GM19467 (cell line): ENCODE results near the gene BLID.

ENCODE experiments used
- ATAC-seq: cut with Tn5 transposase; IDR thresholded peaks from one replicate; pipeline ENCODE4 v1.9.1; 2021; ENCODE audit warnings: mild to moderate bottlenecking, moderate library complexity; ENCODE audit not compliant: unreplicated experiment

Gene BLID

DNA sequence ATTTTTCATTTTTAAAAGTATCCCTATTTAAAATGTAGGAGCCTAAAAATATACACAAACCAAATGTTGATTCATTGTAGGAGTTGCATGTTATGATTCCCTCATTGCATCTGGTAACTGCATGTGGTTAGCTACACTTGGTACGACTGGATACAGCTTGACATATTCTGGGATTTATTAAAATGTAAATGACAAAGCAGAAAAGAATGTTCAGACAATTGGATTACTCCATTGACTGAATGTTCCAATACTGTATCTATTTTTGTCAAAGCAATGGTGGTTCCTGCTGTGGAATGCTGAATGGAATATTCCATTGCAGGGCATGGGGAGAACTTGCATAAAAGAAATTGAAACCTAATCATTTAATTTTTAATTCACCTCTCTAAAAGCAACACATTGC is 30.8 kb downstream of the BLID start:
- ATAC-seq: no peak

DNA sequence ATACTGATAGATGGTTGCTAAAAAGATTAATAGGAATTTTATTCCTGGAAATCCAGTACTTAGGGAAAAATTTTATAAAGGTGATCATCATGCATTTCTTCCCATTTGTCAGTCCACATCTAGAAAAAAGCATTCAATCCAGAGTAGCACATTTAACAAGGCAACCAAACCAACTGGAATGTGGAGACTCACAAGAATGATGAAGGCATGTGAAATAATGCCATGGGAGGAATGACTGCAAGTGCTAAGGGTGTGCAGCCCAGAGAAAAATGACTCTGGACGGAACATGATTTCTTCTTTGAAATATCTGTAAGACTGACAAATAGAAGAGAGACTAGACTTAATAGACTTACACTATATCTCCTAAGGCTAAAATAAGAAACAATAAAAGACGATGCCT is 33.8 kb downstream of the BLID start:
- ATAC-seq: no peak

DNA sequence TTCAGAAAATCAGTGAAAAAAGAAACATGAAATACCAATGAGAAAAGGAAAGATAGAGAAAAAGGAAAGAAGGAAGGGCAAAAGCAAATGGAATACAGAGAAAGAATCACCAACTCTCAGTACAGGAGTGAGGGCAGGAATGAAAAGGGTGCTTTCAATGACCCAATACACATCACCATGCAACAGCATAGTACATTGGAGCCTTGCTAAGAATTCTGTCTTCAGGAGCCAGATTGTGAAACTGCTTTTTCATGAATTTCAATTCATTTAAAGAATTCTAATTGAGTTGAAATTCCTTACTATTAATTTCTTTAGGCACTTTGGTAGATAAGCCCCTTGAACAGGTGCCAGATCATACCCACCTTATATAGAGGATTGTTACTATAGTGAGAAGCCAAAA is 34.9 kb downstream of the BLID start:
- ATAC-seq: no peak

DNA sequence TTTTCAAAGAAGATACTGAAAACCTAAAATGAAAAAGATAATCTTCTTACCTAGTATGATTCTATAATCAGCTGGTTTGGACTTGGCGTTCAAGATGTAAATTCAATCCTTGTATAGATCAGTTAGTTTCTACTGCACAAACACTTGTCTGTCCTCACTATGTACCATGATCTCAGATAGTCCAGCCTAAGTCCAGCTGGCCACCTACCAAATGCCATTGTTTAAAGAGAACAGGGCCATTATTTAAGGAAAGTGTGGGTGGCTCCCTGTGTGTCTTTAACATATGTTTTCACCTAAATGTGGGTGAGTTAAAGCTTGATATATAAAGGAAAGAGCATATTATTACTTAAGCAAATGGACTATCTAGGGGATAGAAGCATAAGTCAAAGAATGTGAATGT is 38.6 kb downstream of the BLID start:
- ATAC-seq: no peak

DNA sequence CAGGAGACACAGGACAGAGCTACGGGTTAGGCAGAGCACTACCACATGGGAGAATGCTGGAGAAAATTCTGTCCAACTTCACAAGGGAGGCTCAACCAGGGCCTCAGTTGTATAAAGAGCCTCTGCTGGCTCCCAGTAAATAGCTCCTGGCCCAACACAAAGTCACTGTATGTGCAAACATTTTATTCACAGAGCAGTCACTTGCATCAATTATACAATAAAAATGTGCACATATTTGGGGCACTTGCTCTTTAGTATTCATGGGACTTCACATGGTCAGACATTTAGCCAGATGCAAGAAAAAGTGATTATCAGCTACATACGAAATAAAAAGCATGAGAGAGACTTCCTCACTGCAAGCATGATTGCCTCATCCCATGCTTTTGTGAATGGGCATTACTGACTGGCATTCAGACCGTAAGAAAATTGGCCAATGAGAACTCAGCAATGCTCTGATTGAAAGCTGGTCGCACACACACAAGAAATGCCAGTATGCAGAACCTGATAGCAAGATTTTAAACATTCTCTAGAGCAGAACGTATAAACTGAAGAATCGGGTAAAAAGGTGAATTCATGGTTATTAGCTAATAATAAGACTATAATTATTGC is 39.4 kb downstream of the BLID start:
- ATAC-seq: no peak

DNA sequence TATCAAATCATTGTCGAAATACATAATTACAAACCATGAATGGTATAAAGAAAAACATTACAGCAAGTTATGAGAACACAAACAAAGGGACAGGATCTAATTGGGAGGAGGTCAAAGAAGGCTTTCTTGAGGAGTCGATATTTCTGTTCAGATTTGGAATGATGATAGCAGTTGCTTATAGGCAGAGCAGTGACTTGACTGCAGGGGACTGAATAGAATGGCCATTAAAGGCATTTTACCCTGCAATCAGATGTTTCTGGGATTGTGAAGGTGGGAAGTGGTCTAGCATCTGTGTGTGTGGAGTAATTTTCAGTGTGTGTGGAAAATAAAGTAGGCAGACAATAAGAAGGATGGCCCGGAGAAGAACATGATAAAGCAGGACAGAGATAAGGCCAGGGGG is 41.0 kb downstream of the BLID start:
- no peak for ATAC-seq

DNA sequence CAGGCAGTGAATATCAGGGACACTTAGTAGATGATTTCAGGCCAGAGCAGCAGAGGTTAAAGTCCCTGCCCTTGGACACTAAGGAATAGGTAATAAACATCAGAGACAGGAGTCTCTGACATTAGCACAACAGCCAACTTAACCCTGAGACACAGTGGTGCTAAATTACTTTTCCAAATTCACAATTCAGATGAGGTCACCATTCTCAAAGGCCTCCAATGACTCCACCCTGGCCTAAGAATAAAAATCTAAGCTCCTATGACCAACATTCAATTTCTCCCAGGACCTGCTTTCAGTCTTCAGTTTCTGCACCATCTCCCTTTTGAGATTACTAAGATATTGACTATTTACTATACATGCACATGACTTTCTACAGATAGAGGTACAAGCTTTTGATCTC is 42.0 kb downstream of the BLID start:
- ATAC-seq: no peak

DNA sequence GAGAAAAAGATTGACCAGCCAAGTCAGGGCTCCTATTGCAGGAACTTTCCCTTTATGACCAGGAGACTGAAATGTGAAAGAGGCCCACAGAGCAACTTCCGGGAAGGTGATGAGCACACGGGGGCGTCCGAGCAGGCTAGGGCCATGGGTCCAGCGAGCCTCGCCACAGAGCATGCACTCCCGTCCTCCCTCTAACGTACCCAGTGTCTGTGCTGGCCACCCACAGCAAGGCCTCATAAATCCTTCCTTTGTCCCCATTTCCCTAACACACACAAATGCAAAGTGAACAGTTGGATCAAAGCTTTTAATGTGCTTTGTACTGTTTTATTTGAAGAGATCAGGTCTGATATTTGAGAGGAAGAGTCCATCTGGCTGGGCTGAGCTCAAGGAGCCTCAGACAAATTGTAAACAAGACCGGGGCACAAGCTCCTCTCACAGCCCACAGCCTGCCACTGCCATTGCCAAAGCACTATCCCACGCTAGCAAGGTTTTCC is 44.3 kb downstream of the BLID start:
- no peak for ATAC-seq

DNA sequence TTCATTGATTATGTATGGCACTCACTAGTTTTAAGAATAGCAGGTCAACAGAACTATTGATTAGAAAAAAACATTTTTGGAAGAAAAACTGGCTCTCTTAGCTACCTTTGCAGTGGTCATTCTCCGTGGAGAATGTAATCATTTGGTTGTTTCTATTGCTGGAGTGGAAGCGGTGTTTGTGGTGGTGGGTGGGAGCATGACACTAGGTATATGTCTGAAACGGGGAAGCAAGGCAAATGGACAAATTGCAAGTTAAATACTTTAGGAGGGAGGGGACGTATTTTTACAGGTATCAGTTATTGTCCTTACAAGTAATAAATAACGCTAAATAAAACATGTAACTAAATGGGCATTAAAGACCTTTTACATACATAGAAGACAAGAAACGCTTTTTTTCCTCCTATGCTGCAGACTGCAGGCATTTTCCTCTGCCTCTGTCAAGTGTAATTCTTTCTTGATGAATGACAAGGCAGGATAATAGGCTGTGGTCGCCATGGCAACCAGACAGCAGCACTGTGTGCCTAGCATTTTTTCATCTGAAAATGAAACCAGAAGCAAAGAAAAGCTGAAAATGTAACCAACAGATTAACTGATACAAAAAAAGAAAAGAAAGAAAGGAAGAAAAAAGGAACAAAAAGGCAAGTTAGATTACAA is 46.2 kb downstream of the BLID start:
- no peak for ATAC-seq

DNA sequence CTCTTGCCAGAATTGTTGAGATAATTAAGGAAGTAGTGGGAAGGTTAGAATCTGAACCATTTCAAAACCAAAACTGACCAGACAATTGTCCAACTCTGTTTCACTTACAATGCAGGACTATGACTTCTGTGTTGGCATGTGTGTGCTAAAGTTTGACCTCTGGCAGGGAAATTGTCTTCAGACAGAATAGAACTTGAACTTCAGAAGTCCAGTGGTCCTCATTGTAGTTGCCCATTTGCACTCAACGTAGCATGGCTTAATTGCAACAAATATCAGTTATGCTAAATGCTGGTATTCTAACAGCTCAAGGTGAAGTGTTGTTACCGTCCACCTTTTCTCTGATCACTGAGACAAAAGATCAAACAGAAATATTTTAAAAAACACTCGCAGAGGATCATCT is 47.2 kb downstream of the BLID start:
- no peak for ATAC-seq

DNA sequence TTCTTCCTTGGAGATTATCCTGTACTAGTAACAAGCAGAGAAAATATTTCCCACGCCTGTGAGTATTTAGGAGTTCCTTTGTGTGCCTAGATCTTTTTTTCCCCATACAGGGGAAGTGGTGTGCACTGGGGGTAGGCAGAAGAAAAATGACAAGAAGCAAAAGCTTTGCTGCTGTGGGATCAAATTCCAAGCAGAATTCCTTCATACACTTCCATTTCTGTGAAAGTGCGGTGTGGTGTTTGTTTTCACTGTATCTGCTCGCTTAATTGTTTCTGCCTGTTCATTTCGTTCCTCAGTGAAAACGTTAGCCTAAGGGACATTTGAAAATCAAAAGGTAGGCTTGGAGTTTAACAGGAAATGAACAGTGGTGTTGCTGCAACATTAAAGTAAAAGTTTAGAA is 47.9 kb downstream of the BLID start:
- no peak for ATAC-seq
